GM12878 (cell line): ENCODE measurements around the gene GRN. TPM values are rescaled to one million over a fixed set of nuclear protein-coding genes. Genes with fewer than 3 reads are reported as not detected.

Experiments
- CBX3 ChIP-seq: fragments of 200-600 bp; sonication (generic); IDR thresholded peaks from 2 replicates; pipeline ENCODE4 v1.6.1; 2016; ENCODE audit warnings: low read depth, borderline replicate concordance
- NFYA ChIP-seq: IDR thresholded peaks from 2 replicates; pipeline ENCODE4 v1.6.1; 2011; ENCODE audit warnings: low read depth, mild to moderate bottlenecking, low read length, improper control_type of control experiment, borderline replicate concordance
- NRF1 ChIP-seq: conservative IDR thresholded peaks from 2 replicates; pipeline ENCODE4 v1.6.1; 2011; ENCODE audit warnings: mild to moderate bottlenecking, low read depth, low read length, improper control_type of control experiment
- RB1 ChIP-seq: fragments of 450-650 bp; formaldehyde crosslinking; IDR thresholded peaks from 2 replicates; pipeline ENCODE4 v1.6.1; 2017; ENCODE audit warnings: mild to moderate bottlenecking, borderline replicate concordance
- SMC3 ChIP-seq: IDR thresholded peaks from 2 replicates; pipeline ENCODE4 v1.6.1; 2011; ENCODE audit warnings: low read length, improper control_type of control experiment, borderline replicate concordance
- SUPT20H ChIP-seq: IDR thresholded peaks from 2 replicates; pipeline ENCODE4 v1.6.1; 2011; ENCODE audit warnings: low read depth, mild to moderate bottlenecking, low read length, moderate library complexity, borderline replicate concordance; ENCODE audit not compliant: control insufficient read depth
- YY1 ChIP-seq: IDR thresholded peaks from 2 replicates; pipeline ENCODE4 v1.6.1; 2011; ENCODE audit warnings: low read depth, mild to moderate bottlenecking, low read length
- polyA plus RNA-seq, 11 experiments: library from polyadenylated mRNA; depleted of rRNA in 4 of 11; unstranded in 6 of 11; stranded (reverse) in 5 of 11; fragments of >200 nt; fragmentation: Nextera tagmentation in 4 of 11; fragmentation: Illumina TruSeq in 1 of 11; extraction: Ambion mirVana in 4 of 11; extraction: Trizol in 1 of 11; gene quantifications; 1 replicate in 1 of 11; 2 replicates in 10 of 11; pipeline versions ENCODE4 v1.2.1 to v1.2.3, GENCODE V29; 2011 to 2016; ENCODE audit warnings: inconsistent platforms in 2 of 11, missing spikeins in 2 of 11, low read depth in 1 of 11
- total RNA-seq, 4 experiments: library from RNA; depleted of rRNA in 3 of 4; stranded (reverse); fragments of >200 nt in 3 of 4; fragmentation: Illumina TruSeq in 1 of 4; extraction: Trizol in 1 of 4; gene quantifications; 2 replicates each; pipeline versions ENCODE4 v1.2.1 to v1.2.3, GENCODE V29; 2013 to 2021
- TF ChIP-seq, protein P1 (sequence below): fragments of 450-650 bp; IDR thresholded peaks from 2 replicates; pipeline ENCODE4 v1.6.1; 2017; ENCODE audit warnings: borderline replicate concordance
- TF ChIP-seq, protein P2 (sequence below): IDR thresholded peaks from 2 replicates; pipeline ENCODE4 v1.6.1; 2011; ENCODE audit warnings: mild to moderate bottlenecking, low read depth, low read length, moderate library complexity; ENCODE audit not compliant: insufficient replicate concordance
- TF ChIP-seq, protein P3 (sequence below): fragments of 450-650 bp; IDR thresholded peaks from 2 replicates; pipeline ENCODE4 v1.6.1; 2017; ENCODE audit warnings: mild to moderate bottlenecking, low read depth, inconsistent platforms; ENCODE audit not compliant: poor library complexity, severe bottlenecking
- TF ChIP-seq, protein P4 (sequence below): fragments of 450-650 bp; IDR thresholded peaks from 2 replicates; pipeline ENCODE4 v1.6.1; 2017; ENCODE audit warnings: mild to moderate bottlenecking, moderate library complexity

The GRN gene
- total and polyA plus RNA-seq, 10 of the 15 experiments (the other 5 are each of a cell fraction or from before 2014, with no cell fraction given), result 22.3 to 389 (median 139) TPM

DNA sequence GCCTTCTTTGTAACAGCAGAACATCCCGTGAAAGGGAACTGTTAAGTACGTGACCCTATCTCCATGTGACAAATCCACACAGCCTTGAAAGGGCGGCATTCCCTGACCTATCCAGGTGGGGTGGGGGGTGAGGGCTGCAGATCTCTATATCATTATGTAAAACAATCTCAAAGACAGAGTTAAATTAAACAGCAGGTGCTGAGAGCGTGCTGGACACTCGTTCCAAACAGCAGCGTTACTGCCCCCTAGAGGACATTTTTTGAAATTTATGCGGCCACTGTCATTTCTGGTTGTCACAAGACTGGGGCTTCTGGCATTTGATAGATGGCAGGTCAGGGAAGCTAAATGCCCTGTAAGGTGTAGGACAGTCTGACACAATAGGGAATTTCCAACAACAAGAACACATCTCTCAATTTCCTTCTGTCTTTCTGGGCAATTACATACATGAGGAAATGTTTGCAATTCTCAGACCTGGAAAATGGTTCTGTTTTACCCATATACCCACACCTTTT is 13.8 kb upstream of the GRN start (continued):
- TF ChIP-seq, protein P1, sequence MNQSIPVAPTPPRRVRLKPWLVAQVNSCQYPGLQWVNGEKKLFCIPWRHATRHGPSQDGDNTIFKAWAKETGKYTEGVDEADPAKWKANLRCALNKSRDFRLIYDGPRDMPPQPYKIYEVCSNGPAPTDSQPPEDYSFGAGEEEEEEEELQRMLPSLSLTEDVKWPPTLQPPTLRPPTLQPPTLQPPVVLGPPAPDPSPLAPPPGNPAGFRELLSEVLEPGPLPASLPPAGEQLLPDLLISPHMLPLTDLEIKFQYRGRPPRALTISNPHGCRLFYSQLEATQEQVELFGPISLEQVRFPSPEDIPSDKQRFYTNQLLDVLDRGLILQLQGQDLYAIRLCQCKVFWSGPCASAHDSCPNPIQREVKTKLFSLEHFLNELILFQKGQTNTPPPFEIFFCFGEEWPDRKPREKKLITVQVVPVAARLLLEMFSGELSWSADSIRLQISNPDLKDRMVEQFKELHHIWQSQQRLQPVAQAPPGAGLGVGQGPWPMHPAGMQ, result no peak
- no peak for TF ChIP-seq NRF1
- TF ChIP-seq, protein P2, sequence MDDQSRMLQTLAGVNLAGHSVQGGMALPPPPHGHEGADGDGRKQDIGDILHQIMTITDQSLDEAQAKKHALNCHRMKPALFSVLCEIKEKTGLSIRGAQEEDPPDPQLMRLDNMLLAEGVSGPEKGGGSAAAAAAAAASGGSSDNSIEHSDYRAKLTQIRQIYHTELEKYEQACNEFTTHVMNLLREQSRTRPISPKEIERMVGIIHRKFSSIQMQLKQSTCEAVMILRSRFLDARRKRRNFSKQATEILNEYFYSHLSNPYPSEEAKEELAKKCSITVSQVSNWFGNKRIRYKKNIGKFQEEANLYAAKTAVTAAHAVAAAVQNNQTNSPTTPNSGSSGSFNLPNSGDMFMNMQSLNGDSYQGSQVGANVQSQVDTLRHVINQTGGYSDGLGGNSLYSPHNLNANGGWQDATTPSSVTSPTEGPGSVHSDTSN, result peak; percentile 78
- peak; percentile 81 for TF ChIP-seq SMC3
- TF ChIP-seq SUPT20H, result no peak
- no peak for TF ChIP-seq CBX3
- TF ChIP-seq YY1, result peak; percentile 72
- no peak for TF ChIP-seq NFYA
- no peak for TF ChIP-seq RB1
- TF ChIP-seq, protein P3, sequence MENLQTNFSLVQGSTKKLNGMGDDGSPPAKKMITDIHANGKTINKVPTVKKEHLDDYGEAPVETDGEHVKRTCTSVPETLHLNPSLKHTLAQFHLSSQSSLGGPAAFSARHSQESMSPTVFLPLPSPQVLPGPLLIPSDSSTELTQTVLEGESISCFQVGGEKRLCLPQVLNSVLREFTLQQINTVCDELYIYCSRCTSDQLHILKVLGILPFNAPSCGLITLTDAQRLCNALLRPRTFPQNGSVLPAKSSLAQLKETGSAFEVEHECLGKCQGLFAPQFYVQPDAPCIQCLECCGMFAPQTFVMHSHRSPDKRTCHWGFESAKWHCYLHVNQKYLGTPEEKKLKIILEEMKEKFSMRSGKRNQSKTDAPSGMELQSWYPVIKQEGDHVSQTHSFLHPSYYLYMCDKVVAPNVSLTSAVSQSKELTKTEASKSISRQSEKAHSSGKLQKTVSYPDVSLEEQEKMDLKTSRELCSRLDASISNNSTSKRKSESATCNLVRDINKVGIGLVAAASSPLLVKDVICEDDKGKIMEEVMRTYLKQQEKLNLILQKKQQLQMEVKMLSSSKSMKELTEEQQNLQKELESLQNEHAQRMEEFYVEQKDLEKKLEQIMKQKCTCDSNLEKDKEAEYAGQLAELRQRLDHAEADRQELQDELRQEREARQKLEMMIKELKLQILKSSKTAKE, result no peak
- TF ChIP-seq, protein P4, sequence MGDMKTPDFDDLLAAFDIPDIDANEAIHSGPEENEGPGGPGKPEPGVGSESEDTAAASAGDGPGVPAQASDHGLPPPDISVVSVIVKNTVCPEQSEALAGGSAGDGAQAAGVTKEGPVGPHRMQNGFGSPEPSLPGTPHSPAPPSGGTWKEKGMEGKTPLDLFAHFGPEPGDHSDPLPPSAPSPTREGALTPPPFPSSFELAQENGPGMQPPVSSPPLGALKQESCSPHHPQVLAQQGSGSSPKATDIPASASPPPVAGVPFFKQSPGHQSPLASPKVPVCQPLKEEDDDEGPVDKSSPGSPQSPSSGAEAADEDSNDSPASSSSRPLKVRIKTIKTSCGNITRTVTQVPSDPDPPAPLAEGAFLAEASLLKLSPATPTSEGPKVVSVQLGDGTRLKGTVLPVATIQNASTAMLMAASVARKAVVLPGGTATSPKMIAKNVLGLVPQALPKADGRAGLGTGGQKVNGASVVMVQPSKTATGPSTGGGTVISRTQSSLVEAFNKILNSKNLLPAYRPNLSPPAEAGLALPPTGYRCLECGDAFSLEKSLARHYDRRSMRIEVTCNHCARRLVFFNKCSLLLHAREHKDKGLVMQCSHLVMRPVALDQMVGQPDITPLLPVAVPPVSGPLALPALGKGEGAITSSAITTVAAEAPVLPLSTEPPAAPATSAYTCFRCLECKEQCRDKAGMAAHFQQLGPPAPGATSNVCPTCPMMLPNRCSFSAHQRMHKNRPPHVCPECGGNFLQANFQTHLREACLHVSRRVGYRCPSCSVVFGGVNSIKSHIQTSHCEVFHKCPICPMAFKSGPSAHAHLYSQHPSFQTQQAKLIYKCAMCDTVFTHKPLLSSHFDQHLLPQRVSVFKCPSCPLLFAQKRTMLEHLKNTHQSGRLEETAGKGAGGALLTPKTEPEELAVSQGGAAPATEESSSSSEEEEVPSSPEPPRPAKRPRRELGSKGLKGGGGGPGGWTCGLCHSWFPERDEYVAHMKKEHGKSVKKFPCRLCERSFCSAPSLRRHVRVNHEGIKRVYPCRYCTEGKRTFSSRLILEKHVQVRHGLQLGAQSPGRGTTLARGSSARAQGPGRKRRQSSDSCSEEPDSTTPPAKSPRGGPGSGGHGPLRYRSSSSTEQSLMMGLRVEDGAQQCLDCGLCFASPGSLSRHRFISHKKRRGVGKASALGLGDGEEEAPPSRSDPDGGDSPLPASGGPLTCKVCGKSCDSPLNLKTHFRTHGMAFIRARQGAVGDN, result no peak
